ENCODE data around the gene MRPS27.

GRCh38 chr5:72183101-72183520 is 136.9 kb downstream of the MRPS27 start:
- TF ChIP-seq MAX (IDR thresholded peaks at IDR 0.05): no peak
- TF ChIP-seq CEBPB (IDR thresholded peaks at IDR 0.05): no peak
- TF ChIP-seq EP300 (IDR thresholded peaks at IDR 0.05; ENCODE audit: borderline replicate concordance): no peak
- TF ChIP-seq TEAD4 (IDR thresholded peaks at IDR 0.05): no peak
- TF ChIP-seq RAD21 (IDR thresholded peaks at IDR 0.05; ENCODE audit: low read depth): no peak
- TF ChIP-seq ZBTB7A (IDR thresholded peaks at IDR 0.05; ENCODE audit: low read depth): no peak
- TF ChIP-seq YY1 (IDR thresholded peaks at IDR 0.05; ENCODE audit: low read depth): no peak

Measured in Ishikawa (cell line).